ENCODE data around the gene RRP1B. TPM values are rescaled to one million over a fixed set of nuclear protein-coding genes. Genes with fewer than 3 reads are reported as not detected.

The RRP1B gene
- total and polyA plus RNA-seq, 2 donors (not counting 1 experiment from before 2014, with no cell fraction given): 6.0 to 22.4 TPM

- peaks cover 62% of the 10 kb centered on the region for H4K20me1 ChIP-seq (ENCODE audit: control insufficient read depth, insufficient read depth, low read length, poor library complexity, severe bottlenecking)
- H3K36me3 ChIP-seq (replicated peaks in 1 of 2; ENCODE audit: control extremely low read depth in 1 of 2, control insufficient read depth in 1 of 2, extremely low read depth in 1 of 2, insufficient read depth in 2 of 2, low read length in 1 of 2): peaks cover 2 to 50% of the 10 kb centered on the region in 2 experiments
- H2AFZ ChIP-seq (ENCODE audit: insufficient read depth, low read depth, low read length, poor library complexity, severe bottlenecking): no peak overlapping the region
- CTCF ChIA-PET: interaction anchor here (1.0 kb wide), 1 partner anchor 22 kb away, joined by 3 read pairs; no protein-coding TSS in a partner anchor
- Mint-ChIP-seq H3K27me3 (no peaks in the 10 kb centered on the region), H3K9me3 (ENCODE audit: insufficient read depth) (no peaks in the 10 kb centered on the region), H3K4me1 (peaks cover 15% of the 10 kb centered on the region), H3K4me3 (no peak overlapping the region), H3K27ac (no peak overlapping the region)
- peaks cover 0 to 3% (median 0%) of the 10 kb centered on the region in 3 donors for H3K9me3 ChIP-seq (ENCODE audit: control extremely low read depth in 1 of 3, control insufficient read depth in 2 of 3, insufficient read depth in 1 of 3, low read length in 2 of 3)
- H3K4me2 ChIP-seq (replicated peaks; ENCODE audit: low read depth, low read length, poor library complexity, severe bottlenecking): no peak overlapping the region
- DNase-seq: no peak
- H3K27ac ChIP-seq (ENCODE audit: low read length in 2 of 2): no peak overlapping the region
- WGBS (ENCODE audit: insufficient coverage): 47% methylated on average over 3 of the region's 7 CpGs
- H3K4me1 ChIP-seq (ENCODE audit: control insufficient read depth in 2 of 2, insufficient read depth in 2 of 2, low read length in 2 of 2): no peaks in the 10 kb centered on the region
- H3K79me2 ChIP-seq (ENCODE audit: control insufficient read depth, insufficient read depth, low read length): peaks cover 91% of the 10 kb centered on the region
- POLR2A ChIA-PET: no interaction called here
- no peak overlapping the region for H3K4me3 ChIP-seq (ENCODE audit: control extremely low read depth in 1 of 5, extremely low read depth in 1 of 5, insufficient read depth in 1 of 5, low read depth in 2 of 5, low read length in 4 of 5)
- no peak for ATAC-seq (ENCODE audit: low read depth)
- intact Hi-C loops (cut with micrococcal nuclease): no loop called here
- no peaks in the 10 kb centered on the region for H3K27me3 ChIP-seq (replicated peaks in 1 of 4; ENCODE audit: control extremely low read depth in 1 of 4, control insufficient read depth in 3 of 4, insufficient read depth in 4 of 4, low read length in 3 of 4)
- no peak overlapping the region for H3K9ac ChIP-seq (ENCODE audit: low read length)
- TF ChIP-seq CTCF (IDR thresholded peaks at IDR 0.05): no peak
- TF ChIP-seq EZH2 (IDR thresholded peaks at IDR 0.05; ENCODE audit: borderline replicate concordance, insufficient read depth, low read depth, low read length, poor library complexity, severe bottlenecking): no peak
Measured at GRCh38 chr21:43667191-43667904, 8.0 kb downstream of the RRP1B start.

GRCh38 chr21:43669828-43670605 lies 10.7 kb downstream of the RRP1B start:
- Histone ChIP-seq H3K36me3 (replicated peaks in 1 of 2; ENCODE audit: control extremely low read depth in 1 of 2, control insufficient read depth in 1 of 2, extremely low read depth in 1 of 2, insufficient read depth in 2 of 2, low read length in 1 of 2) (peaks cover 2 to 45% of the 10 kb centered on the region in 2 experiments), H3K9me3 (ENCODE audit: control extremely low read depth in 1 of 3, control insufficient read depth in 2 of 3, insufficient read depth in 1 of 3, low read length in 2 of 3) (peaks cover 0 to 3% (median 0%) of the 10 kb centered on the region in 3 donors), H3K9ac (ENCODE audit: low read length) (no peak overlapping the region), H3K4me2 (replicated peaks; ENCODE audit: low read depth, low read length, poor library complexity, severe bottlenecking) (no peak overlapping the region), H3K27me3 (replicated peaks in 1 of 4; ENCODE audit: control extremely low read depth in 1 of 4, control insufficient read depth in 3 of 4, insufficient read depth in 4 of 4, low read length in 3 of 4) (no peaks in the 10 kb centered on the region), H2AFZ (ENCODE audit: insufficient read depth, low read depth, low read length, poor library complexity, severe bottlenecking) (no peak overlapping the region), H4K20me1 (ENCODE audit: control insufficient read depth, insufficient read depth, low read length, poor library complexity, severe bottlenecking) (peaks cover 47% of the 10 kb centered on the region), H3K4me3 (ENCODE audit: control extremely low read depth in 1 of 5, extremely low read depth in 1 of 5, insufficient read depth in 1 of 5, low read depth in 2 of 5, low read length in 4 of 5) (no peak overlapping the region), H3K4me1 (ENCODE audit: control insufficient read depth in 2 of 2, insufficient read depth in 2 of 2, low read length in 2 of 2) (no peaks in the 10 kb centered on the region), H3K27ac (ENCODE audit: low read length in 2 of 2) (no peak overlapping the region), H3K79me2 (ENCODE audit: control insufficient read depth, insufficient read depth, low read length) (peaks cover 68% of the 10 kb centered on the region)
- intact Hi-C loops (cut with micrococcal nuclease): no loop called here
- Mint-ChIP-seq H3K9me3 (ENCODE audit: insufficient read depth) (no peaks in the 10 kb centered on the region), H3K27ac (no peak overlapping the region), H3K4me1 (peaks cover 11% of the 10 kb centered on the region), H3K4me3 (no peak overlapping the region), H3K27me3 (no peaks in the 10 kb centered on the region)
- ChIA-PET POLR2A (no interaction called here), CTCF (no interaction called here)
- WGBS (ENCODE audit: insufficient coverage): 92% methylated on average over 19 of the region's 20 CpGs
- ATAC-seq (ENCODE audit: low read depth) (no peak), DNase-seq (no peak)
- no peak for TF ChIP-seq EZH2 (IDR thresholded peaks at IDR 0.05; ENCODE audit: borderline replicate concordance, insufficient read depth, low read depth, low read length, poor library complexity, severe bottlenecking)
- TF ChIP-seq CTCF (IDR thresholded peaks at IDR 0.05): no peak

Data from B cell (primary cell).